Measurements from ENCODE around the gene AKAP1. TPM values are rescaled to one million over a fixed set of nuclear protein-coding genes. Genes with fewer than 3 reads are reported as not detected.
A peak's percentile ranks its signal among the peaks of the same experiment; 100 is the strongest.

AKAP1 gene
- total RNA-seq, 5 donors from 2014 or later (not counting 1 experiment from before 2014, with no cell fraction given), result 28.9 to 42.5 (median 35.6) TPM

- no peak overlapping the region for H3K4me3 ChIP-seq (ENCODE audit: control insufficient read depth in 1 of 2, extremely low read depth in 1 of 2, low read length in 1 of 2)
- no peaks in the 10 kb centered on the region for H3K36me3 Mint-ChIP-seq
- H3K4me1 Mint-ChIP-seq, result peaks cover 7 to 23% (median 18%) of the 10 kb centered on the region in 3 donors
- no peaks in the 10 kb centered on the region for H3K9me3 Mint-ChIP-seq
- no peak overlapping the region for H3K27ac ChIP-seq (ENCODE audit: low read length)
- H3K27me3 Mint-ChIP-seq, result peaks cover 53 to 60% of the 10 kb centered on the region in 2 donors
- no peak overlapping the region for H3K4me3 Mint-ChIP-seq
- peaks cover 5 to 57% of the 10 kb centered on the region in 2 experiments for H3K27me3 ChIP-seq (replicated peaks in 1 of 2; ENCODE audit: control insufficient read depth in 2 of 2, extremely low read depth in 1 of 2, insufficient read depth in 2 of 2, low read length in 1 of 2)
- ChIA-PET POLR2A (no interaction called here), CTCF (no interaction called here)
- no peak overlapping the region for H3K27ac Mint-ChIP-seq
- no peaks in the 10 kb centered on the region for H3K36me3 ChIP-seq (ENCODE audit: control insufficient read depth in 2 of 2, extremely low read depth in 1 of 2, insufficient read depth in 1 of 2, low read length in 1 of 2)
- 63% methylated on average over 2 of the region's 4 CpGs for WGBS (ENCODE audit: insufficient coverage)
- H3K9me3 ChIP-seq, result no peaks in the 10 kb centered on the region
- ATAC-seq (replicated peaks in 1 of 4), result no peak
- peaks cover 0 to 17% of the 10 kb centered on the region in 2 experiments for H3K4me1 ChIP-seq (ENCODE audit: control insufficient read depth in 1 of 2, extremely low read depth in 1 of 2, insufficient read depth in 2 of 2, low read length in 2 of 2)
- no peak for DNase-seq
Observed at GRCh38 chr17:57043276-57043675, 41.8 kb upstream of the AKAP1 start.

DNA sequence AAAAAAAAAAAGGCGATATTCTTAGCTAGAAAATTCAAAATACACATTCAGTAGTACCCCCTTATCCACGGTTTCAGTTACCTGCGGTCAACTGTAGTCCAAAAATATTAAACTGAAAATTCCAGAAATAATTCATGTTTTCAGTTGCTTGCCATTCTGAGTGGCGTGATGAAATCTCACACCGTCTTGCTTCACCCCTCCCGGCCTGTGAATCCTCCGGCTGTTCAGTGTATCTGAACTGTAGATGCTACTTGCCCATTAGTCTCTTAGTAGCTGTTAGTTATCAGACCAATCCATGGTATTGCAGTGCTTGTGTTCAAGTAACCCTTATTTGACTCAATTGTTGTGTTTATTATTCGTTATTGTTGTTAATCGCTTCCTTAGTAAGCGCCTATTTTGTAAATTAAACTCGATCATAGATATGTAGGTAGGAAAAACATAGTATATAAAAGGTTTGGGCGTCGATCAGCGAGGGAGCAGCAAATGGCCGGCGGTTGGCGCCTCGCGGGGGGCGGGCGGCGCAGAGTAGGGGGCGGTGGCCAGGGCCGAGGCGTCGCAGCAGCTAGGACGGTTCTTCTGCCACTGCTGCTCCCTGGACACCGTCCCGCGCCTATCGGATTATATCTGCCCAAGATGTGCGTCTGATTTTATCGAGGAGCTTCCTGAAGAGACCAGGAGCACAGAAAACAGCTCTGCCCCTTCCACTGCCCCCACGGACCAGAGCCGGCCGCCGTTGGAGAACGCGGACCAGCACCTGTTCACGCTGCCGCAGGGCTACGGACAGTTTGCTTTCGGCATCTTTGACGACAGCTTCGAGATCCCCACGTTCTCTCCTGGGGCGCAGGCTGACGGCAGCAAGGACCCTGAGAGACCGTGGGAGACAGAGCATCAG is 39.8 kb upstream of the AKAP1 start:
- peaks cover 42 to 51% of the 10 kb centered on the region in 2 donors for H3K27me3 Mint-ChIP-seq
- no peaks in the 10 kb centered on the region for H3K36me3 ChIP-seq (ENCODE audit: control insufficient read depth in 2 of 2, extremely low read depth in 1 of 2, insufficient read depth in 1 of 2, low read length in 1 of 2)
- H3K4me1 ChIP-seq (ENCODE audit: control insufficient read depth in 1 of 2, extremely low read depth in 1 of 2, insufficient read depth in 2 of 2, low read length in 2 of 2), result peaks cover 0 to 17% of the 10 kb centered on the region in 2 experiments
- WGBS (ENCODE audit: insufficient coverage), result 32% methylated on average over 48 of the region's 49 CpGs
- no peak for DNase-seq
- peak overlapping the region; percentile 18 to 53 for H3K4me3 ChIP-seq (ENCODE audit: control insufficient read depth in 1 of 2, extremely low read depth in 1 of 2, low read length in 1 of 2)
- H3K4me3 Mint-ChIP-seq, result peak overlapping the region; percentile 68 to 79 (median 77)
- peak overlapping the region in 1 of 2 donors; percentile 14 for H3K27ac Mint-ChIP-seq
- H3K27ac ChIP-seq (ENCODE audit: low read length), result no peak overlapping the region
- no peaks in the 10 kb centered on the region for H3K9me3 Mint-ChIP-seq
- ChIA-PET POLR2A (interaction anchor here in 1 of 2 donors (0.7 kb wide), 1 partner anchor 65 kb away, joined by 3 read pairs; no protein-coding TSS in a partner anchor), CTCF (interaction anchor here in 1 of 2 donors (0.7 kb wide), 1 partner anchor 273 kb away, joined by 7 read pairs; no protein-coding TSS in a partner anchor)
- peaks cover 5 to 65% of the 10 kb centered on the region in 2 experiments for H3K27me3 ChIP-seq (replicated peaks in 1 of 2; ENCODE audit: control insufficient read depth in 2 of 2, extremely low read depth in 1 of 2, insufficient read depth in 2 of 2, low read length in 1 of 2)
- no peaks in the 10 kb centered on the region for H3K36me3 Mint-ChIP-seq
- peaks cover 7 to 23% (median 18%) of the 10 kb centered on the region in 3 donors for H3K4me1 Mint-ChIP-seq
- no peaks in the 10 kb centered on the region for H3K9me3 ChIP-seq
- ATAC-seq (replicated peaks in 1 of 4), result peak in 2 of 4 experiments; percentile 6 to 23

DNA sequence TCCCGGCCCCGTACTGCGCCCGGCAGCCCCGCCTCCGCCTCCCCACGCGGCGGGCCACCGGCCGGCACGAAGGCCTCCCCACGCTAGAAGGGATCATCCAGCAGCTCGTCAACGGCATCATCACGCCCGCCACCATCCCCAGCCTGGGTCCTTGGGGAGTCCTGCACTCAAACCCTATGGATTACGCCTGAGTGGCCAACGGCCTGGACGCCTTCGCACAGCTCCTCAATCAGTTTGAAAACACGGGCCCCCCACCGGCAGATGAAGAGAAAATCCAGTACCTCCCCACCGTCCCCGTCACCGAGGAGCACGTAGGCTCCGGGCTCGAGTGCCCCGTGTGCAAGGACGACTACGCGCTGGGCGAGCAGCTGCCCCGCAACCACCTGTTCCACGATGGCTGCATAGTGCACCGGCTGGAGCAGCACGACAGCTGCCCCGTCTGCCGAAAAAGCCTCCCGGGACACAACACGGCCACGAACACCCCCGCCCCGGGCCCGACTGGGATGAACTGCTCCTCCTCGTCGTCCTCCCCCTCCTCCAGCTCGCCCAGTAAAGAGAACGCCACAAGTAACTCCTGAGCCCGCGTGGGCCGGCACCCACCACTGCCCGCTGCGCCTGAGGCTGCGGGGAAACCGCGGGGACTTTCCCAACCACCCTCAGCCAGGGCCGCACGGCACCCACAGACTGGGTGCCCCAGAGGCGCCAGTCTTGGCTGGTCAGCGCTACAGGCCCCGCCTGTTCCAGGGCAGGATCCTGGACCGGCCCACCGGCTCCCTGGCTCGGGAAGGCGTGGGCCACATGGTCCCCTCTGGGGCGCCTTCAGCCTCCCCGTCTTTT is 39.0 kb upstream of the AKAP1 start:
- 4% methylated on average over 65 of the region's 69 CpGs for WGBS (ENCODE audit: insufficient coverage)
- H3K4me3 Mint-ChIP-seq, result peak overlapping the region; percentile 68 to 79 (median 77)
- peaks cover 0 to 17% of the 10 kb centered on the region in 2 experiments for H3K4me1 ChIP-seq (ENCODE audit: control insufficient read depth in 1 of 2, extremely low read depth in 1 of 2, insufficient read depth in 2 of 2, low read length in 2 of 2)
- H3K27ac Mint-ChIP-seq, result peak overlapping the region in 1 of 2 donors; percentile 19
- CTCF ChIA-PET, result no interaction called here
- H3K9me3 ChIP-seq, result no peaks in the 10 kb centered on the region
- H3K4me3 ChIP-seq (ENCODE audit: control insufficient read depth in 1 of 2, extremely low read depth in 1 of 2, low read length in 1 of 2), result peak overlapping the region; percentile 18 to 53
- H3K27ac ChIP-seq (ENCODE audit: low read length), result no peak overlapping the region
- H3K36me3 ChIP-seq (ENCODE audit: control insufficient read depth in 2 of 2, extremely low read depth in 1 of 2, insufficient read depth in 1 of 2, low read length in 1 of 2), result no peaks in the 10 kb centered on the region
- ATAC-seq (replicated peaks in 1 of 4), result peak; percentile 65 to 72 (median 68)
- H3K9me3 Mint-ChIP-seq, result no peaks in the 10 kb centered on the region
- H3K27me3 ChIP-seq (replicated peaks in 1 of 2; ENCODE audit: control insufficient read depth in 2 of 2, extremely low read depth in 1 of 2, insufficient read depth in 2 of 2, low read length in 1 of 2), result peaks cover 5 to 68% of the 10 kb centered on the region in 2 experiments
- peaks cover 40 to 51% of the 10 kb centered on the region in 2 donors for H3K27me3 Mint-ChIP-seq
- POLR2A ChIA-PET, result no interaction called here
- DNase-seq, result peak in 25 of 35 experiments; percentile 1 to 24 (median 6)
- no peaks in the 10 kb centered on the region for H3K36me3 Mint-ChIP-seq
- H3K4me1 Mint-ChIP-seq, result peaks cover 7 to 23% (median 18%) of the 10 kb centered on the region in 3 donors

DNA sequence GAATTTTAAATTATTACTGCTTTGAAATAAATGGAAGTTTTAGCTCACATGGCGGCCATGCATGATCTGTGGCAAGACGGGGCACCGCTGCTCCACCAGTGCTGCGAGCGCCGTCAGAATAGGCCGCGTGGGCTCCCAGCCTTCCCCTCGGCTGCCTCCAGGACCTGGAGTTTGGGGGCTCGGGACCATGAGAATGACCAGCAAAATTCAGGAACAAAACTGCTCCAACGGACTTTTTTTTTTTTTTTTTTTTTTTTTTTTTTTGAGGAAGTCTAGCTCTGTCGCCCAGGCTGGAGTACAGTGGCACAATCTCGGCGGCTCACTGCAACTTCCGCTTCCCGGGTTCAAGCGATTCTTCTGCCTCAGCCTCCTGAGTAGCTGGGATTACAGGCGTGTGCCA is 38.3 kb upstream of the AKAP1 start:
- Mint-ChIP-seq H3K27me3 (peaks cover 37 to 51% of the 10 kb centered on the region in 2 donors), H3K36me3 (no peaks in the 10 kb centered on the region), H3K4me1 (peaks cover 7 to 23% (median 18%) of the 10 kb centered on the region in 3 donors), H3K27ac (no peak overlapping the region), H3K9me3 (no peaks in the 10 kb centered on the region), H3K4me3 (peak overlapping the region; percentile 31 to 79 (median 68))
- H3K4me3 ChIP-seq (ENCODE audit: control insufficient read depth in 1 of 2, extremely low read depth in 1 of 2, low read length in 1 of 2), result no peak overlapping the region
- no peak for ATAC-seq (replicated peaks in 1 of 4)
- H3K9me3 ChIP-seq, result no peaks in the 10 kb centered on the region
- peaks cover 5 to 65% of the 10 kb centered on the region in 2 experiments for H3K27me3 ChIP-seq (replicated peaks in 1 of 2; ENCODE audit: control insufficient read depth in 2 of 2, extremely low read depth in 1 of 2, insufficient read depth in 2 of 2, low read length in 1 of 2)
- peaks cover 0 to 17% of the 10 kb centered on the region in 2 experiments for H3K4me1 ChIP-seq (ENCODE audit: control insufficient read depth in 1 of 2, extremely low read depth in 1 of 2, insufficient read depth in 2 of 2, low read length in 2 of 2)
- H3K36me3 ChIP-seq (ENCODE audit: control insufficient read depth in 2 of 2, extremely low read depth in 1 of 2, insufficient read depth in 1 of 2, low read length in 1 of 2), result no peaks in the 10 kb centered on the region
- DNase-seq, result peak in 2 of 35 experiments; percentile 3 to 5
- ChIA-PET CTCF (interaction anchor here in 1 of 2 donors (0.7 kb wide), 1 partner anchor 1018 kb away, joined by 3 read pairs; no protein-coding TSS in a partner anchor), POLR2A (interaction anchor here in 1 of 2 donors (0.6 to 0.7 kb wide), 2 partner anchors 161 to 1343 kb away, joined by 5 read pairs; no protein-coding TSS in a partner anchor)
- 47% methylated on average over 15 of the region's 18 CpGs for WGBS (ENCODE audit: insufficient coverage)
- H3K27ac ChIP-seq (ENCODE audit: low read length), result no peak overlapping the region

DNA sequence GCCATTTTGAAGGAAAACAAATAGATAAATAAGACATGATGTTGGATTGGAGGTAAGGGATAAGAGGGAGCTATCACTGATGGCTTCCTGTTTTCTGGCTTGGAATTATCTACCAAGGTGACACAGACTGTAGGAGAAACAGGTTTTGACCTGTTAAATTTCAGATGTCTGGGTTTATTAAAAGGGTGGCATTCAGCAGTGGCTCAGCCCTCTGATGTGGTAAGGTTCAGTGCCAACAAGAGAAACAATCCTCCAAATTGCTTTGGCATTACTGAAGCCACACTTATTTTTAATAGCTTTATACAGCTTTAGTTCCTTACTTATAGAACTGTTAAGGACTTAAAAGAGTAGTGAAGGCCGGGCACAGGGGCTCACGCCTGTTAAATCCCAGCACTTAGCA is 37.0 kb upstream of the AKAP1 start:
- WGBS (ENCODE audit: insufficient coverage), result 90% methylated on average over 2 of the region's 2 CpGs
- CTCF ChIA-PET, result interaction anchor here in 1 of 2 donors (0.5 kb wide), 1 partner anchor 125 kb away, joined by 3 read pairs; no protein-coding TSS in a partner anchor
- Histone ChIP-seq H3K4me3 (ENCODE audit: control insufficient read depth in 1 of 2, extremely low read depth in 1 of 2, low read length in 1 of 2) (no peak overlapping the region), H3K36me3 (ENCODE audit: control insufficient read depth in 2 of 2, extremely low read depth in 1 of 2, insufficient read depth in 1 of 2, low read length in 1 of 2) (no peaks in the 10 kb centered on the region), H3K9me3 (no peaks in the 10 kb centered on the region), H3K4me1 (ENCODE audit: control insufficient read depth in 1 of 2, extremely low read depth in 1 of 2, insufficient read depth in 2 of 2, low read length in 2 of 2) (peaks cover 0 to 17% of the 10 kb centered on the region in 2 experiments), H3K27me3 (replicated peaks in 1 of 2; ENCODE audit: control insufficient read depth in 2 of 2, extremely low read depth in 1 of 2, insufficient read depth in 2 of 2, low read length in 1 of 2) (peaks cover 5 to 61% of the 10 kb centered on the region in 2 experiments), H3K27ac (ENCODE audit: low read length) (no peak overlapping the region)
- no peak overlapping the region for H3K4me3 Mint-ChIP-seq
- H3K27me3 Mint-ChIP-seq, result peaks cover 33 to 47% of the 10 kb centered on the region in 2 donors
- POLR2A ChIA-PET, result interaction anchor here in 1 of 2 donors (0.6 kb wide), 1 partner anchor 38 kb away, joined by 5 read pairs; no protein-coding TSS in a partner anchor
- peaks cover 7 to 23% (median 18%) of the 10 kb centered on the region in 3 donors for H3K4me1 Mint-ChIP-seq
- H3K9me3 Mint-ChIP-seq, result no peaks in the 10 kb centered on the region
- DNase-seq (no peak), ATAC-seq (replicated peaks in 1 of 4) (no peak)
- no peaks in the 10 kb centered on the region for H3K36me3 Mint-ChIP-seq
- no peak overlapping the region for H3K27ac Mint-ChIP-seq
